ENCODE measurements around the gene APOL4.

The APOL4 gene

GRCh38 chr22:36149441-36149840 lies 52.2 kb downstream of the APOL4 start:
- Mint-ChIP-seq H3K27me3 (no peaks in the 10 kb centered on the region), H3K27ac (peak overlapping the region; percentile 100), H3K4me1 (ENCODE audit: low read depth) (peaks cover 67% of the 10 kb centered on the region), H3K9me3 (ENCODE audit: low read depth) (peaks cover 4% of the 10 kb centered on the region), H3K36me3 (peaks cover 11% of the 10 kb centered on the region), H3K4me3 (no peak overlapping the region)

GRCh38 chr22:36148411-36148810 lies 53.2 kb downstream of the APOL4 start:
- Mint-ChIP-seq H3K27ac (peak overlapping the region; percentile 75), H3K4me3 (no peak overlapping the region), H3K4me1 (ENCODE audit: low read depth) (peaks cover 61% of the 10 kb centered on the region), H3K36me3 (peaks cover 11% of the 10 kb centered on the region), H3K27me3 (no peaks in the 10 kb centered on the region), H3K9me3 (ENCODE audit: low read depth) (peaks cover 4% of the 10 kb centered on the region)

GRCh38 chr22:36147196-36147791 lies 54.3 kb downstream of the APOL4 start:
- H3K4me1 Mint-ChIP-seq (ENCODE audit: low read depth), result peaks cover 59% of the 10 kb centered on the region
- H3K36me3 Mint-ChIP-seq, result peaks cover 11% of the 10 kb centered on the region
- peaks cover 4% of the 10 kb centered on the region for H3K9me3 Mint-ChIP-seq (ENCODE audit: low read depth)
- H3K27ac Mint-ChIP-seq, result peak overlapping the region; percentile 75
- no peak overlapping the region for H3K4me3 Mint-ChIP-seq
- H3K27me3 Mint-ChIP-seq, result no peaks in the 10 kb centered on the region

- peaks cover 47% of the 10 kb centered on the region for H3K4me1 Mint-ChIP-seq (ENCODE audit: low read depth)
- peaks cover 4% of the 10 kb centered on the region for H3K36me3 Mint-ChIP-seq
- H3K4me3 Mint-ChIP-seq, result no peak overlapping the region
- peak overlapping the region; percentile 30 for H3K27ac Mint-ChIP-seq
- H3K27me3 Mint-ChIP-seq, result no peaks in the 10 kb centered on the region
- H3K9me3 Mint-ChIP-seq (ENCODE audit: low read depth), result no peaks in the 10 kb centered on the region
Measured at GRCh38 chr22:36145881-36146280, 55.7 kb downstream of the APOL4 start.

GRCh38 chr22:36144886-36145541 lies 56.6 kb downstream of the APOL4 start:
- Mint-ChIP-seq H3K4me1 (ENCODE audit: low read depth) (peaks cover 38% of the 10 kb centered on the region), H3K4me3 (no peak overlapping the region), H3K27ac (peak overlapping the region; percentile 75), H3K36me3 (peaks cover 6% of the 10 kb centered on the region), H3K27me3 (no peaks in the 10 kb centered on the region), H3K9me3 (ENCODE audit: low read depth) (no peaks in the 10 kb centered on the region)

GRCh38 chr22:36143956-36144355 lies 57.7 kb downstream of the APOL4 start:
- Mint-ChIP-seq H3K36me3 (peaks cover 5% of the 10 kb centered on the region), H3K4me3 (no peak overlapping the region), H3K27ac (peak overlapping the region; percentile 79), H3K9me3 (ENCODE audit: low read depth) (no peaks in the 10 kb centered on the region), H3K4me1 (ENCODE audit: low read depth) (peaks cover 31% of the 10 kb centered on the region), H3K27me3 (no peaks in the 10 kb centered on the region)

- peaks cover 31% of the 10 kb centered on the region for H3K4me1 Mint-ChIP-seq (ENCODE audit: low read depth)
- no peaks in the 10 kb centered on the region for H3K9me3 Mint-ChIP-seq (ENCODE audit: low read depth)
- H3K36me3 Mint-ChIP-seq, result peaks cover 5% of the 10 kb centered on the region
- H3K27ac Mint-ChIP-seq, result peak overlapping the region; percentile 79
- H3K27me3 Mint-ChIP-seq, result no peaks in the 10 kb centered on the region
- no peak overlapping the region for H3K4me3 Mint-ChIP-seq
Measured at GRCh38 chr22:36143066-36143815, 58.4 kb downstream of the APOL4 start.

GRCh38 chr22:36141481-36141880 lies 60.1 kb downstream of the APOL4 start:
- peaks cover 5% of the 10 kb centered on the region for H3K36me3 Mint-ChIP-seq
- H3K4me3 Mint-ChIP-seq, result no peak overlapping the region
- no peaks in the 10 kb centered on the region for H3K9me3 Mint-ChIP-seq (ENCODE audit: low read depth)
- peaks cover 32% of the 10 kb centered on the region for H3K4me1 Mint-ChIP-seq (ENCODE audit: low read depth)
- no peak overlapping the region for H3K27ac Mint-ChIP-seq
- no peaks in the 10 kb centered on the region for H3K27me3 Mint-ChIP-seq

Data from activated naive CD8-positive, alpha-beta T cell (primary cell).